Uterus (tissue), 2 donors: Measurements from ENCODE around the gene PTPRD.

Experiments
- CTCF ChIP-seq, 4 experiments: fragments of 200-600 bp in 2 of 4; fragments of 450-650 bp in 2 of 4; sonication (generic) in 2 of 4; IDR thresholded peaks; one replicate each; pipeline ENCODE4 v1.5.1; 2016 to 2019; ENCODE audit warnings: antibody characterized with exemption in 4 of 4, mild to moderate bottlenecking in 2 of 4, moderate library complexity in 1 of 4
- POLR2A ChIP-seq, 2 donors: fragments of 450-650 bp; IDR thresholded peaks; one replicate each; pipeline ENCODE4 v1.6.1; 2016; ENCODE audit warnings: antibody characterized with exemption in 2 of 2, mild to moderate bottlenecking in 1 of 2, moderate library complexity in 1 of 2

GRCh38 chr9:8348756-8349155 lies 2264.0 kb downstream of the PTPRD start:
- TF ChIP-seq CTCF (IDR thresholded peaks at IDR 0.05) (no peak), POLR2A (IDR thresholded peaks at IDR 0.05) (no peak)
